A549 (cell line): ENCODE results near the gene PLCB1. TPM values are rescaled to one million over a fixed set of nuclear protein-coding genes. Genes with fewer than 3 reads are reported as not detected.

Source experiments
- ATAC-seq, 2 experiments: fragments of 200-7000 bp in 1 of 2; fragments of >200 bp in 1 of 2; cut with Nextera tagmentation in 1 of 2; cut with Tn5 transposase in 1 of 2; 3 replicates each; pipeline versions ENCODE4 v1.8.0 to v1.9.1; 2018 to 2020; ENCODE audit warnings: mild to moderate bottlenecking in 1 of 2, moderate library complexity in 1 of 2
- CTCF ChIA-PET: fragments of 300-600 bp; sonication (Branson Sonifier 250); formaldehyde crosslinking; extraction: SDS; loops from one replicate; lab custom pipeline; 2021; ENCODE audit warnings: antibody characterized with exemption, inconsistent platforms; lab: Yijun Ruan, JAX
- POLR2A ChIA-PET: fragments of 350-600 bp; formaldehyde crosslinking; extraction: SDS; loops from one replicate; lab custom pipeline; 2021; ENCODE audit warnings: antibody characterized with exemption, inconsistent platforms; lab: Yijun Ruan, JAX
- DNase-seq, 2 experiments: peaks; one replicate each; pipeline versions ENCODE4 v3.0.0 to v3.0.0-alpha.2; 2011 to 2016; ENCODE audit warnings: low read depth in 1 of 2, low spot score in 1 of 2
- FAIRE-seq: peaks from 2 replicates; lab custom pipeline; 2011; peaks lifted over from hg19 to GRCh38; lab: Jason Lieb, UNC
- H3K27ac ChIP-seq, 2 experiments: fragments of >200 bp; sonication (Bioruptor Twin); formaldehyde crosslinking; 3 replicates each; pipeline ENCODE4 v1.5.1; 2016 to 2017
- H3K4me1 ChIP-seq: fragments of >200 bp; sonication (Bioruptor Twin); formaldehyde crosslinking; 3 replicates; pipeline ENCODE4 v1.6.1; 2016
- H3K4me2 ChIP-seq: fragments of >200 bp; sonication (Bioruptor Twin); formaldehyde crosslinking; 3 replicates; pipeline ENCODE4 v1.6.1; 2016
- H3K4me3 ChIP-seq: fragments of >200 bp; sonication (Bioruptor Twin); formaldehyde crosslinking; 3 replicates; pipeline ENCODE4 v1.5.1; 2016
- H3K9me3 ChIP-seq: fragments of >200 bp; sonication (Bioruptor Twin); formaldehyde crosslinking; 3 replicates; pipeline ENCODE4 v1.6.1; 2016
- CBX2 ChIP-seq: fragments of 200-600 bp; sonication (generic); IDR thresholded peaks from 2 replicates; pipeline ENCODE4 v1.6.1; 2016; ENCODE audit warnings: low read depth, mild to moderate bottlenecking, borderline replicate concordance
- CBX8 ChIP-seq: fragments of 200-600 bp; sonication (generic); IDR thresholded peaks from 2 replicates; pipeline ENCODE4 v1.6.1; 2016
- EHF ChIP-seq: fragments of 250-450 bp; sonication (Bioruptor Pico); IDR thresholded peaks from 2 replicates; pipeline ENCODE4 v1.5.0; 2020; ENCODE audit warnings: mild to moderate bottlenecking
- EHMT2 ChIP-seq: fragments of 200-600 bp; sonication (generic); IDR thresholded peaks from 2 replicates; pipeline ENCODE4 v1.6.1; 2016; ENCODE audit warnings: antibody characterized with exemption, low read depth, mild to moderate bottlenecking, moderate library complexity
- FOSB ChIP-seq: fragments of 250-450 bp; sonication (Bioruptor Pico); IDR thresholded peaks from 2 replicates; pipeline ENCODE4 v1.5.0; 2020; ENCODE audit warnings: mild to moderate bottlenecking, moderate library complexity
- FOSL2 ChIP-seq, 2 experiments: fragments of 450-650 bp in 1 of 2; fragments of >200 bp in 1 of 2; sonication (Bioruptor Twin) in 1 of 2; formaldehyde crosslinking; IDR thresholded peaks; 2 replicates each; pipeline versions ENCODE4 v1.5.0 to v1.6.1; 2016 to 2020; ENCODE audit warnings: mild to moderate bottlenecking in 1 of 2, moderate library complexity in 1 of 2
- HDAC2 ChIP-seq: fragments of 200-600 bp; sonication (generic); IDR thresholded peaks from 2 replicates; pipeline ENCODE4 v1.6.1; 2016
- HOXB13 ChIP-seq: fragments of 250-450 bp; sonication (Bioruptor Pico); IDR thresholded peaks from 2 replicates; pipeline ENCODE4 v1.5.0; 2020; ENCODE audit warnings: low read depth, mild to moderate bottlenecking, moderate library complexity
- JUNB ChIP-seq: fragments of >200 bp; sonication (Bioruptor Twin); formaldehyde crosslinking; IDR thresholded peaks from 2 replicates; pipeline ENCODE4 v1.6.1; 2016
- POLR2AphosphoS2 ChIP-seq: conservative IDR thresholded peaks from 2 replicates; pipeline ENCODE4 v1.6.1; 2012; ENCODE audit warnings: low read length, improper control_type of control experiment, inconsistent platforms
- RAD21 ChIP-seq, 2 experiments: fragments of >200 bp in 1 of 2; sonication (Bioruptor Twin) in 1 of 2; formaldehyde crosslinking in 1 of 2; IDR thresholded peaks in 1 of 2; conservative IDR thresholded peaks in 1 of 2; 2 replicates in 1 of 2; 3 replicates in 1 of 2; pipeline ENCODE4 v1.6.1; 2012 to 2018; ENCODE audit warnings: inconsistent platforms in 1 of 2
- RFX5 ChIP-seq: fragments of 450-650 bp; IDR thresholded peaks from 2 replicates; pipeline ENCODE4 v1.7.1; 2014; ENCODE audit warnings: antibody characterized with exemption, mild to moderate bottlenecking, moderate library complexity
- SMC3 ChIP-seq: fragments of >200 bp; sonication (Bioruptor Twin); formaldehyde crosslinking; IDR thresholded peaks from 3 replicates; pipeline ENCODE4 v1.6.1; 2018; ENCODE audit warnings: inconsistent platforms
- TFCP2L1 ChIP-seq: fragments of 250-450 bp; sonication (Bioruptor Pico); IDR thresholded peaks from 2 replicates; pipeline ENCODE4 v1.5.0; 2021; ENCODE audit warnings: mild to moderate bottlenecking
- TP53 ChIP-seq: fragments of 250-450 bp; sonication (Bioruptor Pico); IDR thresholded peaks from 2 replicates; pipeline ENCODE4 v1.5.0; 2021; ENCODE audit warnings: mild to moderate bottlenecking, moderate library complexity
- ZFP36 ChIP-seq: fragments of 450-650 bp; IDR thresholded peaks from 2 replicates; pipeline ENCODE4 v1.6.1; 2014; ENCODE audit warnings: borderline replicate concordance; ENCODE audit not compliant: partially characterized antibody
- WGBS: methylation state at CpG from one replicate; pipeline ENCODE4 v1.1.6; 2017; ENCODE audit errors: missing lambda C conversion rate; 5-methylcytosine and 5-hydroxymethylcytosine counted together
- polyA plus RNA-seq, 4 experiments: library from polyadenylated mRNA; depleted of rRNA in 3 of 4; stranded (reverse); fragments of >200 nt; fragmentation: RNase III in 1 of 4; extraction: RNeasy Plus Mini Kit Qiagen cat#74134 plus additional on column Dnase treatment in 1 of 4; gene quantifications; 2 replicates in 3 of 4; 3 replicates in 1 of 4; pipeline ENCODE4 v1.2.3, GENCODE V29; 2011 to 2017
- TF ChIP-seq, protein P1 (sequence below): fragments of >200 bp; sonication (Bioruptor Twin); formaldehyde crosslinking; IDR thresholded peaks from 2 replicates; pipeline ENCODE4 v1.6.1; 2016
- TF ChIP-seq, protein P2 (sequence below): fragments of 450-650 bp; IDR thresholded peaks from 2 replicates; pipeline ENCODE4 v1.6.1; 2014; ENCODE audit warnings: antibody characterized with exemption
- TF ChIP-seq, protein P3 (sequence below): IDR thresholded peaks from 2 replicates; pipeline ENCODE4 v1.6.1; 2012

Gene PLCB1
- polyA plus RNA-seq, 2 of the 4 experiments (the other 2 are of a cell fraction), result 0.97 to 6.3 TPM

DNA sequence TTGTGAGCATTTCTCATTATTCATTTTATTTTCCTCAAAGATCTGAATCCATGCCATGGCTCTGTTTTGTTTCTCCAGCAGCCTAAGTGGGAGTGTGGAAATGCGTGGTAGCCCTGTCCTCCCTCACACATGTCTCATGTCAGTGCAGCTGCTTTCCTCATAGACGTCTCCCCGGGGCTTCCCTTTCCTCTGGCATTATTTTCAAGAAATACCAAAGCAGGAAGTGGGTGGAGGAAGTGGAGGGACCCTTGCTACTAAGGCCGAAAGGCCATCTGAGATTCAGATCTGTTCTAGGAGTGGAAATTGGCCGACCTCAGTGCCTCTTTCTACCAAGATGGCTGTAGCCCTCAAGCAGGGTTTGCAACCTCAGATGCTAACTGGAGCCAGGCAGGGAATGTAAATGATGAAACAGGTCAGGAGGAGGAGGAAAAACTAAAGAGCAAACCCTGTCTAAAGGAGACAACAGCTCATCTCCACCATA, 515.9 kb downstream of the PLCB1 start:
- no peaks in the 10 kb centered on the region for H3K4me1 ChIP-seq
- ChIA-PET POLR2A (no interaction called here), CTCF (interaction anchor here (1.0 to 1.7 kb wide), 2 partner anchors 9 to 73 kb away, joined by 3 to 6 read pairs; no protein-coding TSS in a partner anchor)
- no peak overlapping the region for H3K4me2 ChIP-seq
- DNase-seq, result no peak
- H3K9me3 ChIP-seq, result no peaks in the 10 kb centered on the region
- ATAC-seq, result no peak
- H3K27ac ChIP-seq, result no peak overlapping the region
- no peak overlapping the region for H3K4me3 ChIP-seq
- no peak for TF ChIP-seq TFCP2L1 (CRISPR knock-in tag)
- TF ChIP-seq EHMT2, result no peak
- TF ChIP-seq, all 56 proteins: peak for 0
- WGBS, result 33% methylated on average over 5 of the region's 5 CpGs
- no peak for FAIRE-seq

DNA sequence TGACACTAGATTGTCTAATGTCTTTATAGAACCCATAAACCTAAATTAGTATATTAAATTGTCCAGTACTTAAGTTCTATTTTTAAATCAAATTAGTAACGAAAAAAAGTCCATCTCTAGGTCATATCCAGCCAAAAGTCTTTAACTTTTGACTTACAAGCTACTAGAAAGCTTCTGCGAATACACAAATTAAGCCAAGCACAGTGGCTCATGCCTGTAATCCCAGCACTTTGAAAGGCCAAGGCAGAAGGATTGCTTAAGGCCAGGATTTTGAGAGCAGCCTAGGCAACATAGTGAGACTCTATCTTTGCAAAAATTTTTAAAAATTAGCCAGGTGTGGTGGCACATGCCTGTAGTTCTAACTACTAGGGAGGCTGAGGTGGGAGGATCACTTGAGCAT, 516.4 kb downstream of the PLCB1 start:
- Histone ChIP-seq H3K4me2 (no peak overlapping the region), H3K27ac (no peak overlapping the region), H3K9me3 (no peaks in the 10 kb centered on the region), H3K4me3 (no peak overlapping the region), H3K4me1 (no peaks in the 10 kb centered on the region)
- ATAC-seq (no peak), FAIRE-seq (no peak), DNase-seq (no peak)
- POLR2A ChIA-PET, result no interaction called here
- TF ChIP-seq, protein P1, sequence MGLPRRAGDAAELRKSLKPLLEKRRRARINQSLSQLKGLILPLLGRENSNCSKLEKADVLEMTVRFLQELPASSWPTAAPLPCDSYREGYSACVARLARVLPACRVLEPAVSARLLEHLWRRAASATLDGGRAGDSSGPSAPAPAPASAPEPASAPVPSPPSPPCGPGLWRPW, result no peak
- TF ChIP-seq HOXB13 (no peak), SMC3 (no peak), JUNB (no peak), TP53 (CRISPR knock-in tag) (no peak), CBX8 (no peak)
- CTCF ChIA-PET, result interaction anchor here (1.0 to 1.7 kb wide), 2 partner anchors 9 to 73 kb away, joined by 3 to 6 read pairs; no protein-coding TSS in a partner anchor
- WGBS, result 13% methylated on average over 2 of the region's 2 CpGs

DNA sequence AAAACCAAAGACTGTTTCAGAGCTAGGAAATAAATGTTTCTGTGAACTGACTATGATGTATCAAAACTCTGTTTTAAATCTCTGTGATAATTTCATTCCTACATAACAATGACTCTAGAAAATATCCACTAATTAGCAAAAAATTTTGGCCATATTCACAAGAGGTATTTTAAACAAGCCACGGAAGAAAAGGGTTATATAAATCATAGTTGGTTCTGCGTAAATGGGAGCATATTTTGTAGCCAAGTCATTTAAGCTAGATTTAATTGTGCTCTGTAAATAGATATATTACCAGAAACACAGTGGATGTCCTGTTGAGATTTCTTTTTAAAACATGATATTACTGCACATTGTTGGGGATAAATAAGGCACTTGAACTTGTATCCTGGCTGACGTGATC, 520.3 kb downstream of the PLCB1 start:
- 43% methylated on average over 3 of the region's 3 CpGs for WGBS
- no peak for ATAC-seq
- H3K4me3 ChIP-seq, result no peak overlapping the region
- ChIA-PET POLR2A (no interaction called here), CTCF (no interaction called here)
- no peak overlapping the region for H3K27ac ChIP-seq
- no peaks in the 10 kb centered on the region for H3K9me3 ChIP-seq
- no peak for FAIRE-seq
- no peaks in the 10 kb centered on the region for H3K4me1 ChIP-seq
- no peak for DNase-seq
- no peak for TF ChIP-seq POLR2AphosphoS2
- H3K4me2 ChIP-seq, result no peak overlapping the region

DNA sequence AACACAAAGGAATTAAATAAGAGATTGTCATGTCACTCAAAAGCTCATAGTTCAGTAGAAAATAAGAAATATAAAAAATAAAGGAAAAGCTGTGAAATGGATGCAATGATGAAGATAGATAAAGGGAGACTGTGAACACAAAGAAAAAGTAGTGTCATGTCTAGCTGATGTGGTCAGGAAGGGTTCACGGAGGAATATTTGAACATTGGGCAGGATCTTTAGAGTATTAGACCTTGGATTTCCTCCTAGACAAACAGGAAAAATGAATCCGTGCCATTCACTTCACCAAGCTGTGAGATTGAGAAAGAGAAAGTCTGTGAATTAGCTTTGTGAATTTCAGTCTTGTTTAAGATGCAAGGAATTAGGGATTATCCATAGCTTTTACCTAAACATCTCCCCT, 522.4 kb downstream of the PLCB1 start:
- DNase-seq (no peak), ATAC-seq (no peak), FAIRE-seq (no peak)
- H3K4me3 ChIP-seq, result no peak overlapping the region
- H3K4me2 ChIP-seq, result no peak overlapping the region
- 18% methylated on average over 2 of the region's 2 CpGs for WGBS
- no peak overlapping the region for H3K27ac ChIP-seq
- TF ChIP-seq FOSB (CRISPR knock-in tag) (no peak), ZFP36 (no peak), FOSL2 (IDR thresholded peaks at IDR 0.05) (no peak), FOSL2 (CRISPR knock-in tag; IDR thresholded peaks at IDR 0.05) (no peak), RAD21 (conservative IDR thresholded peaks at IDR 0.05 in 1 of 2, IDR thresholded peaks at IDR 0.05 in 1 of 2) (no peak), EHMT2 (no peak), CBX2 (no peak), RFX5 (no peak), HDAC2 (no peak), EHF (CRISPR knock-in tag) (no peak)
- TF ChIP-seq, protein P2, sequence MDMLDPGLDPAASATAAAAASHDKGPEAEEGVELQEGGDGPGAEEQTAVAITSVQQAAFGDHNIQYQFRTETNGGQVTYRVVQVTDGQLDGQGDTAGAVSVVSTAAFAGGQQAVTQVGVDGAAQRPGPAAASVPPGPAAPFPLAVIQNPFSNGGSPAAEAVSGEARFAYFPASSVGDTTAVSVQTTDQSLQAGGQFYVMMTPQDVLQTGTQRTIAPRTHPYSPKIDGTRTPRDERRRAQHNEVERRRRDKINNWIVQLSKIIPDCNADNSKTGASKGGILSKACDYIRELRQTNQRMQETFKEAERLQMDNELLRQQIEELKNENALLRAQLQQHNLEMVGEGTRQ, result no peak
- TF ChIP-seq, protein P3, sequence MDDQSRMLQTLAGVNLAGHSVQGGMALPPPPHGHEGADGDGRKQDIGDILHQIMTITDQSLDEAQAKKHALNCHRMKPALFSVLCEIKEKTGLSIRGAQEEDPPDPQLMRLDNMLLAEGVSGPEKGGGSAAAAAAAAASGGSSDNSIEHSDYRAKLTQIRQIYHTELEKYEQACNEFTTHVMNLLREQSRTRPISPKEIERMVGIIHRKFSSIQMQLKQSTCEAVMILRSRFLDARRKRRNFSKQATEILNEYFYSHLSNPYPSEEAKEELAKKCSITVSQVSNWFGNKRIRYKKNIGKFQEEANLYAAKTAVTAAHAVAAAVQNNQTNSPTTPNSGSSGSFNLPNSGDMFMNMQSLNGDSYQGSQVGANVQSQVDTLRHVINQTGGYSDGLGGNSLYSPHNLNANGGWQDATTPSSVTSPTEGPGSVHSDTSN, result no peak
- ChIA-PET CTCF (no interaction called here), POLR2A (no interaction called here)
- no peaks in the 10 kb centered on the region for H3K9me3 ChIP-seq
- H3K4me1 ChIP-seq, result no peaks in the 10 kb centered on the region
